Right lobe of liver (tissue), 4 donors: ENCODE measurements around the gene SCAPER.

Source experiments
- POLR2A ChIP-seq: fragments of 450-650 bp; IDR thresholded peaks from one replicate; pipeline ENCODE4 v1.6.1; 2017; ENCODE audit warnings: antibody characterized with exemption, mild to moderate bottlenecking
- TF ChIP-seq, protein P1 (sequence below), 4 donors: fragments of 200-600 bp in 3 of 4; fragments of 450-650 bp in 1 of 4; IDR thresholded peaks; one replicate each; pipeline versions ENCODE4 v1.5.1 to v1.8.0; 2016 to 2022; ENCODE audit warnings: antibody characterized with exemption in 4 of 4, mild to moderate bottlenecking in 2 of 4
- donor health status: DM: no; HTN: no; CAD: no.
- donor health status: DM: no; HTN: no; CAD: no.
- donor health status: DM: no; HTN: yes; CAD: no.

DNA sequence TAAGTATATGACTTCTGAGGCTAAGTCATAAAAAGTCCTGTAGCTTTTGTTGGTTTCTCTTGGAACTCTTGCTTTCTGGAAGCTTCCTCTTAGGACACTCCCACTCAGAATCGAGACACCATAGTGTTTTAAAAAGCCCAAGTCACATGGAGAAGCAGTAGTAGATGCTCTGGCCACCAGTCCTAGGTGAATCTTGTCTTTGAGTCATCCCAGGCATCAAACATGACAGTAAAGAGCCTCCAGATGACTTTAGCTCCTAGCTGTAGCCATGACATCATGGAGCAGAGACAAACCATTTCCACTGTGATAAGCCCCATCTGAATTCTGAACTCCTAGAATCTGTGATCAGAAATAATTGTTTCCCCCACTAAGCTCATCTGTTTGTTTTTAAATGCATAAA lies 526.4 kb downstream of the SCAPER start:
- TF ChIP-seq POLR2A = no peak
- TF ChIP-seq, protein P1, sequence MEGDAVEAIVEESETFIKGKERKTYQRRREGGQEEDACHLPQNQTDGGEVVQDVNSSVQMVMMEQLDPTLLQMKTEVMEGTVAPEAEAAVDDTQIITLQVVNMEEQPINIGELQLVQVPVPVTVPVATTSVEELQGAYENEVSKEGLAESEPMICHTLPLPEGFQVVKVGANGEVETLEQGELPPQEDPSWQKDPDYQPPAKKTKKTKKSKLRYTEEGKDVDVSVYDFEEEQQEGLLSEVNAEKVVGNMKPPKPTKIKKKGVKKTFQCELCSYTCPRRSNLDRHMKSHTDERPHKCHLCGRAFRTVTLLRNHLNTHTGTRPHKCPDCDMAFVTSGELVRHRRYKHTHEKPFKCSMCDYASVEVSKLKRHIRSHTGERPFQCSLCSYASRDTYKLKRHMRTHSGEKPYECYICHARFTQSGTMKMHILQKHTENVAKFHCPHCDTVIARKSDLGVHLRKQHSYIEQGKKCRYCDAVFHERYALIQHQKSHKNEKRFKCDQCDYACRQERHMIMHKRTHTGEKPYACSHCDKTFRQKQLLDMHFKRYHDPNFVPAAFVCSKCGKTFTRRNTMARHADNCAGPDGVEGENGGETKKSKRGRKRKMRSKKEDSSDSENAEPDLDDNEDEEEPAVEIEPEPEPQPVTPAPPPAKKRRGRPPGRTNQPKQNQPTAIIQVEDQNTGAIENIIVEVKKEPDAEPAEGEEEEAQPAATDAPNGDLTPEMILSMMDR (IDR thresholded peaks at IDR 0.05) = no peak
